GM19438 (cell line): ENCODE results near the gene NR2F2.

ENCODE experiments used
- ATAC-seq: cut with Tn5 transposase; IDR thresholded peaks from one replicate; pipeline ENCODE4 v1.9.1; 2021; ENCODE audit warnings: low read depth; ENCODE audit not compliant: unreplicated experiment

Gene NR2F2

GRCh38 chr15:96341513-96342405 lies 11.3 kb downstream of the NR2F2 start:
- no peak for ATAC-seq

GRCh38 chr15:96342406-96343112 lies 12.1 kb downstream of the NR2F2 start:
- ATAC-seq, result no peak

- no peak for ATAC-seq
These were observed 12.9 kb downstream of the NR2F2 start for GRCh38 chr15:96343113-96344059.

- ATAC-seq, result no peak
These were observed 13.7 kb downstream of the NR2F2 start for GRCh38 chr15:96344060-96344705.

- ATAC-seq, result no peak
These were observed 14.4 kb downstream of the NR2F2 start for GRCh38 chr15:96344706-96345559.

- no peak for ATAC-seq
These were observed 15.3 kb downstream of the NR2F2 start for GRCh38 chr15:96345560-96346399.

GRCh38 chr15:96346409-96346970 lies 16.0 kb downstream of the NR2F2 start:
- ATAC-seq, result no peak

GRCh38 chr15:96347181-96348111 lies 16.9 kb downstream of the NR2F2 start:
- no peak for ATAC-seq

- ATAC-seq, result no peak
These were observed 17.9 kb downstream of the NR2F2 start for GRCh38 chr15:96348112-96349027.

- ATAC-seq, result no peak
These were observed 18.7 kb downstream of the NR2F2 start for GRCh38 chr15:96349034-96349856.

- ATAC-seq, result no peak
These were observed 19.6 kb downstream of the NR2F2 start for GRCh38 chr15:96349857-96350720.

GRCh38 chr15:96350934-96351724 lies 20.6 kb downstream of the NR2F2 start:
- no peak for ATAC-seq
